Hair follicle dermal papilla cell (primary cell): ENCODE data around the gene C3orf38. TPM values are rescaled to one million over a fixed set of nuclear protein-coding genes. Genes with fewer than 3 reads are reported as not detected.

Source experiments
- total RNA-seq: library from RNA; depleted of rRNA; stranded (reverse); fragments of >200 nt; gene quantifications from 2 replicates; pipeline ENCODE4 v1.2.3, GENCODE V29; 2012

The C3orf38 gene
- total RNA-seq, result 28.9 and 29.0 TPM in 2 replicates

GRCh38 chr3:88149509-88150362 is at the start of gene C3orf38:
C3orf38 (plus strand) TSS chr3:88149959; CDS start chr3:88150053, 94 bp downstream.

Other genes with a start within 250 kb of the C3orf38 start
- gene CGGBP1, start 91.0 kb upstream of the C3orf38 start, total RNA-seq, result 69.6 and 83.7 TPM in 2 replicates
- gene ZNF654, start 90.7 kb upstream of the C3orf38 start, total RNA-seq, result 17.1 and 18.5 TPM in 2 replicates